ENCODE measurements around the gene TMOD2.

TMOD2 gene

DNA sequence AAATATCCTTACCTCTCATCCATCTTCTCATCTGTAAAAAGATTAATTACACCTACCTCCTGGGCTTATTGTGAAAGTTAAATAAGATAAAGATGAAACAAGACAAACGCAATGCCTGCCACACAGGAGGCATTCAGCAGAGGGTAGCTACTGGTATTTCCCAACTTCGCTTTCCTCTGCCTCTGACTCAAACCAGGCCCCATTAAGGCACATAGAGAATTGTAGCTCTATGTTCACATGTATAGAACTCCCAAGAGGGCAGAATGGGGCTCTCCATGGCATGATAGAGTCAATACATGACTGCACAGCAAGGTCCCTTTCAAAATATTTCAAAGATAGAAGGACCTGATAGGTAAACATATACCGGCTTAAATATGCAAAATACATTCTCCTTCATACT is 15.3 kb upstream of the TMOD2 start:
- no peak for DNase-seq (ENCODE audit: low read depth, low spot score)
- H3K4me1 ChIP-seq (ENCODE audit: control insufficient read depth, insufficient read depth, low read length): peaks cover 2% of the 10 kb centered on the region; the same call in 1 of the 2 replicates
- peaks cover 13% of the 10 kb centered on the region; the same call in 1 of the 2 replicates for H3K27me3 ChIP-seq (ENCODE audit: control insufficient read depth, insufficient read depth, low read length)
- H3K36me3 ChIP-seq (ENCODE audit: control insufficient read depth, insufficient read depth, low read length): no peaks in the 10 kb centered on the region
- no CpG with 5 or more reads among the region's 3 CpGs for WGBS (ENCODE audit: insufficient coverage, insufficient read length)
- no peaks in the 10 kb centered on the region for H3K9me3 ChIP-seq (ENCODE audit: control insufficient read depth, insufficient read depth, low read length)
- H3K27ac ChIP-seq (ENCODE audit: low read length): no peak overlapping the region
- no peak overlapping the region for H3K4me3 ChIP-seq (ENCODE audit: low read length)

DNA sequence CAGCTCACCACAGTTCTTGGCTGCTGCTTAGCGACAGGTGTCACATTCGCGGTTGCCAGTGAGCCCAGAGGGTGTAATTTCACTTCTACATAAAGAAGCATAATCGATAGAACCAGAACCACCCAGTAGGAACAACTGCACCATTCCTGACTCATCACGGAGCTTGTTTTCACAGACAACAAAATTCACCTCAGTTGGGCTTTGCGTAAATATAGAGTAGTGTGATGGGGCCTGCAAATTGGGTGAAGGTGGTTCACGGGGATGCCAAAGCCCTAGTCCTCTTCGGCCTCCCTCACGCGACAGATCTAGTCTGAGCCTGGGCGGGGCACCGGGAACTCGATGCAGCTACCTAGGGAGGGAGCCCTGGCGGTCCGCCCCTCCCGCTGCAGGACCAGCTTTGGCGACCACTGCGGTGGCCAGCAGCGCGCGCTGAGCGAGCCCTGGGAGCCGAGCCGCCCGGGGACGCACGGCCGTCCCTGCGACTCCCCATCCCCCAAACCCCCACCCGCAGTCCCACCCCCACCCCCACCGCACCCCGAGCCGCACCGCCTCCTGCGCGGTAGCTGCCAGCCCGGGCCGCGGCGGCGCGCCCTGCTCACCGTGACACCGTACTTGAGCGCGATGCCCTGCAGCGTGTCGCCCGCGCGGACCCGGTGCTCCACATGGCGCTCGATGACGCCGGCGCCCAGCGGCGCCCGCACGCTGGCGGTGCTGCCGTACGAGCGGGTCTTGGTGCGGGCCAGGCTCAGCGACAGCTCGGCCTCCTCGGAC is 14.5 kb upstream of the TMOD2 start:
- Histone ChIP-seq H3K4me3 (ENCODE audit: low read length) (peak overlapping the region; percentile 71), H3K27me3 (ENCODE audit: control insufficient read depth, insufficient read depth, low read length) (peaks cover 13% of the 10 kb centered on the region; the same call in 1 of the 2 replicates), H3K36me3 (ENCODE audit: control insufficient read depth, insufficient read depth, low read length) (no peaks in the 10 kb centered on the region), H3K9me3 (ENCODE audit: control insufficient read depth, insufficient read depth, low read length) (no peaks in the 10 kb centered on the region), H3K27ac (ENCODE audit: low read length) (no peak overlapping the region), H3K4me1 (ENCODE audit: control insufficient read depth, insufficient read depth, low read length) (peaks cover 2% of the 10 kb centered on the region; the same call in 1 of the 2 replicates)
- no CpG with 5 or more reads among the region's 69 CpGs for WGBS (ENCODE audit: insufficient coverage, insufficient read length)
- no peak for DNase-seq (ENCODE audit: low read depth, low spot score)

DNA sequence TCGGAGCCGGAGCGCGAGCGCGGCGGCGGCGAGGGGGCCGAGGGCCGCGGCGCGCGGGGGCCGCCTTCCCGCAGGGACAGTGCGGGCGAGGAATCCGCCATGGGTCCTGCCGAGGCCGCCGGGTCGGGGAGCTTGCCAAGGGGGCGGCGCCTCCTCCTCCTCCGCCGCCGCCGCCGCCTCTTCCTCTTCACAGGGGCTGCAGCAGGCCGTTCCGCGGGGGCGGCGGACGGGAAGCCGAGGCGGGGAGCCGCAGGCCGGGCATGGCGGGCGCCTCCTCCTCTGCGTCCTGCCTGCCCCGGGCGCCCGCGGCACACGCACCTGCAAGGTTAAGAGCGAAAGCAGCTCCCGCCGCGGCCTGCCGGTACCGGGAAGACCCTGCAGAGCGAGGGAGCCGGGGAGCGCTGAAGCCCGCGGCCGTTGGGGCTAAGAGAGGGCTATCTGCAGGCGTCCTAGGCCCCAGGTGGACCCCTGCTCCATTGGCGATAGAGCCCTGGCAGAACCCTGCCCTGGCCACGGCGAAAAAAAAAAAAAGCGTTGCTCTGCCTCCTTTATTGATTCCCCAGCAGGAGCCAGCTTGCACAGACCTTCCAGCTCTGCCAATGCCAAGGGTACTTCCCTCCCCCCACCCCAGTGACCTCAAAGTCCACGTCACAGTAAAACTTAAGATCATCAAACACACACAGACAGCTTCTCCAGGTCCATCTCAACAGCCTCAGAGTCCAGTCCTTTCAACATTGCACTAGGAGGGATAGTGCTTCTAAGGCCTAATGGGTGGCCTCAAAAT is 13.7 kb upstream of the TMOD2 start, which contains the start of gene LYSMD2:
LYSMD2 (minus strand) TSS at position 134 of the 784 bp plus-strand sequence; CDS start at position 101, 33 bp downstream.
- Histone ChIP-seq H3K27ac (ENCODE audit: low read length) (no peak within 1 kb of the TSS), H3K36me3 (ENCODE audit: control insufficient read depth, insufficient read depth, low read length) (no peaks in the 10 kb centered on the region), H3K27me3 (ENCODE audit: control insufficient read depth, insufficient read depth, low read length) (peaks cover 13% of the 10 kb centered on the region; the same call in 1 of the 2 replicates), H3K9me3 (ENCODE audit: control insufficient read depth, insufficient read depth, low read length) (no peaks in the 10 kb centered on the region), H3K4me1 (ENCODE audit: control insufficient read depth, insufficient read depth, low read length) (peaks cover 2% of the 10 kb centered on the region; the same call in 1 of the 2 replicates), H3K4me3 (ENCODE audit: low read length) (peak within 1 kb of the TSS; percentile 71)
- no peak for DNase-seq (ENCODE audit: low read depth, low spot score)
- no CpG with 5 or more reads among the region's 67 CpGs for WGBS (ENCODE audit: insufficient coverage, insufficient read length)

DNA sequence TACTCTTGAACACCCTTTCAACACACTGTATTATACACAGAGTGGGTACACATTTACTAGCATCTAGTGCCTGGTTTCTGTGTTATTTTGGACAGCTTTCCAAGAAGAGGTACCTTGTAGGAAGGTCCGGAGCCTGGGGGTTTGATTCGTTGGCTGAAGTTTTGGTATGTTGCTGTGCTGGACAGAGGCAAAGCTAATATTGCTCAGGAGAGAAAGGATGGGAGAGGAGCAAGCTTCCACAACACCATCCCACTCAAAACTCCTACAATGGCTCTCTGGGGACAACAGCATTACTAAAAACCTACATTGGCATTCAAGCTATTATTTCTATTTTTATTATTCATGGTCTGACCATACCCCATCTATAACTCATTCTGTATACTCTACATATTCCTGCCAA is 12.8 kb upstream of the TMOD2 start:
- no peak for DNase-seq (ENCODE audit: low read depth, low spot score)
- H3K4me1 ChIP-seq (ENCODE audit: control insufficient read depth, insufficient read depth, low read length): peaks cover 2% of the 10 kb centered on the region; the same call in 1 of the 2 replicates
- peaks cover 13% of the 10 kb centered on the region; the same call in 1 of the 2 replicates for H3K27me3 ChIP-seq (ENCODE audit: control insufficient read depth, insufficient read depth, low read length)
- no peak overlapping the region for H3K27ac ChIP-seq (ENCODE audit: low read length)
- no CpG with 5 or more reads among the region's 2 CpGs for WGBS (ENCODE audit: insufficient coverage, insufficient read length)
- no peaks in the 10 kb centered on the region for H3K36me3 ChIP-seq (ENCODE audit: control insufficient read depth, insufficient read depth, low read length)
- H3K4me3 ChIP-seq (ENCODE audit: low read length): no peak overlapping the region
- H3K9me3 ChIP-seq (ENCODE audit: control insufficient read depth, insufficient read depth, low read length): no peaks in the 10 kb centered on the region

DNA sequence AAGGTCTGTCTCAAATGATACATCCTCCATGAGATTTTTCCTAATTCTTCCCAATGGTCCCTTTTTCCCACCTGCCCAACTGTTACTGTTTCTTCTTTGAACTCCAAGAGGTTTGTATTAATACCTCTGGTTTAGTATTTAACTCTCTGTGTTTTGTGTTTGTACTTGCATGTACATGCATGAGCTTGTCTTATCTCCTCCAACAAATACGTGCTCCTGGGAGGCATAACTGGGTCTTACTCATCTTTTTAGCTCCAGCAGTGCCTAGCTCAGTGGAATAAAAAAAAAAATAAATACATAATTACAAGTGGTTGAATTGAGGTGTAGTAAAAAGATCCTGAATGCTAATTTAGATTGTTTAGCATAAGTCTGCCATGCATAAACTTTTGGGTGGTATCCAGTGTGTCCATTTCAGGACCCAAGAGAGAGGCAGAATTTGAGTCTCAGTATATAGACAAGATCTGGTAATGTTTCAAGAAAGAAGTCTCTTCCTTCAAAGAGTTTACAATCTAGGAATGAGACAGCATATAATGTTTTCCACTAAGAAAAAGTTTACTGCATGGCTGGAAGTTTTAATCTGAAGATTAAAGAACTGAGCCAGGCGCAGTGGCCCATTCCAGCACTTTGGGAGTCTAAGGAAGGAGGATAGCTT is 12.2 kb upstream of the TMOD2 start:
- no peaks in the 10 kb centered on the region for H3K36me3 ChIP-seq (ENCODE audit: control insufficient read depth, insufficient read depth, low read length)
- peaks cover 13% of the 10 kb centered on the region; the same call in 1 of the 2 replicates for H3K27me3 ChIP-seq (ENCODE audit: control insufficient read depth, insufficient read depth, low read length)
- H3K9me3 ChIP-seq (ENCODE audit: control insufficient read depth, insufficient read depth, low read length): no peaks in the 10 kb centered on the region
- DNase-seq (ENCODE audit: low read depth, low spot score): no peak
- H3K4me1 ChIP-seq (ENCODE audit: control insufficient read depth, insufficient read depth, low read length): peaks cover 2% of the 10 kb centered on the region; the same call in 1 of the 2 replicates
- WGBS (ENCODE audit: insufficient coverage, insufficient read length): no CpG with 5 or more reads among the region's 2 CpGs
- no peak overlapping the region for H3K4me3 ChIP-seq (ENCODE audit: low read length)
- H3K27ac ChIP-seq (ENCODE audit: low read length): no peak overlapping the region

DNA sequence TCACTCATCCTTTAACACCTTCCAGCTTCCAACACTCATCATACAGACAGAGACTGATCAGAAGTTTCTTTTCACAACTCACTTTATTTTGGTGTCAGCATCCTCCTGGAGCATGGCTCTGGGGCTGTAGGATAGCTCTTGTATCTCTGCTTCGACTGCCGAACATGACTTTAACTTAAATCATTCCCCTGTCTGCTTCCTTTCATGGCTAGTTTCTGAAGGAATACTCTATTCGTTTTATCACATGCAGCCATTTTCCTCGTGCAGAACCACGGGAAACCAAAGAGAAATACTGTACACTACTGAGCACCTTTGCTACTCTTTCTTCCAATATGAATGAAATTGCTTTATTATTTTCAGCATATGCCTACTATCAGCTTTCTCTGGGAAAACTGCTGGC is 2.1 kb upstream of the TMOD2 start:
- Histone ChIP-seq H3K27ac (ENCODE audit: low read length) (no peak overlapping the region), H3K36me3 (ENCODE audit: control insufficient read depth, insufficient read depth, low read length) (no peaks in the 10 kb centered on the region), H3K27me3 (ENCODE audit: control insufficient read depth, insufficient read depth, low read length) (peaks cover 23% of the 10 kb centered on the region), H3K4me1 (ENCODE audit: control insufficient read depth, insufficient read depth, low read length) (peaks cover 1% of the 10 kb centered on the region; the same call in 1 of the 2 replicates), H3K4me3 (ENCODE audit: low read length) (no peak overlapping the region), H3K9me3 (ENCODE audit: control insufficient read depth, insufficient read depth, low read length) (no peaks in the 10 kb centered on the region)
- WGBS (ENCODE audit: insufficient coverage, insufficient read length): no CpG with 5 or more reads among the region's 5 CpGs
- no peak for DNase-seq (ENCODE audit: low read depth, low spot score)

DNA sequence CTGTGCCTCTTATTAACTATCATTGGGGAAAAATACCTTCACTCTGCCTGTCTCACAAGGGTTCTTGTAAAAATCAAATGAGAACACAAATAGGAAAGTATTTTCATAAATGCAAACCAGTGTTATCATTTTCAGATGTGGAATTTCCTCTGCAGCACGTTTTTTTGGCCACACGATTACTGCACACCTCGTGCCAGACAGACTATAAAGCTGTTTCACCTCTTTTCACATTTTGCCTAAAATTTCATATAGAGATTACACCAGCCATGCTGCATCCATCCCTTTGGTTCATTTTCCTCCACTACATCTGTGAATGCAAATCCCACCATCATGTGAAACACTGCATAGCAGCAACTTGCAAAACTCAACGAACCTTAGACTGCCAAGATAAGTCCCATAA is 1.2 kb upstream of the TMOD2 start:
- Histone ChIP-seq H3K4me3 (ENCODE audit: low read length) (no peak overlapping the region), H3K27me3 (ENCODE audit: control insufficient read depth, insufficient read depth, low read length) (peaks cover 23% of the 10 kb centered on the region), H3K36me3 (ENCODE audit: control insufficient read depth, insufficient read depth, low read length) (no peaks in the 10 kb centered on the region), H3K4me1 (ENCODE audit: control insufficient read depth, insufficient read depth, low read length) (peaks cover 1% of the 10 kb centered on the region; the same call in 1 of the 2 replicates), H3K27ac (ENCODE audit: low read length) (no peak overlapping the region), H3K9me3 (ENCODE audit: control insufficient read depth, insufficient read depth, low read length) (no peaks in the 10 kb centered on the region)
- DNase-seq (ENCODE audit: low read depth, low spot score): no peak
- no CpG with 5 or more reads among the region's 4 CpGs for WGBS (ENCODE audit: insufficient coverage, insufficient read length)

DNA sequence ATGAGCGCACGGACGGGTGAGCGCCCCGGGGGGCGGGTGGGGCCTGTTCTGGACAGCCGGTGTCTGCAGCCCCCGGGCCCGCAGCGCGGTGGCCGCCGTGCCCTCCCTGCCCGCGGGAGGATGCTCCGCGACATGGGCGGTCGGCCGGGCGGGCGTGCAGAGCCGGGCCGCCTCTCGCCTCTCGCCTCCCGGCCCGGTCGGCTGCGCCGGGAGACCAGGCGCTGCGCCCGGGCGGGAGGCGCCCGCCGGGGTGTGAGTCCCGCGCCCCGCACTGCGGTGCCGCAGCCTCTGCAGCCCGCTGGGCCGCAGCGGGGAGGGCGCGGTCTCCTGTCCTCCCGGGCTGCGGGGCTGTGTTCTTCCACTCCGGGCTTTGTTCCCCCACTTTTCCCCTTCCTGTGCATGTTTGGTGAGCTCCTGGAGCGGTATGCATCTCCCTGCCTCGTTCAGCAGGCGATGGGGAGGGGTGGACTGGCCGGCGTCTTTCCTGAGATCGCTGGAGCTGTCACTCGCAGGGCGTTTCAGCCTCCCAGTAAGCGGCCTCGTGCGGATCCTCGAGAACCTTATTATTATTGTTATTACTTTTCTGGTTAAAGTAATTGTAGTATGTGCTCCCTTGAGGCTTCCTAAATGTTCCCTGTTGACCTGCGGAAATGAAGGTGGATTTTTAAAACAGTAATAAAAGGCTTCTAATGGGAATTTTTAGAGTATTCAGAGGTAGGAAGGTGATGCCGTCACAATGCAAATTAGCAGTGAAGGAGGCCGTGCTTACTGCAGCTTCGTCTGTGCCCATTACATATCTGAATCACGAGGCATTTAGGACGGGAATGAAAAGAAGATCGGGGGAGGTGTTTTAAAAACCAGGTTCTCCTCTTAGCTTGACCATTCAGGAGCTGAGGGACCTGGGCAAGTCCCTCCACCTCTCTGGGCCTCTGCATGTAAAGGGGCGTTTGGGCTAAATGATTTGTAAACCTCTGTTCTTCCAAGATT is 593 bp downstream of the TMOD2 start:
- WGBS (ENCODE audit: insufficient coverage, insufficient read length): no CpG with 5 or more reads among the region's 71 CpGs
- Histone ChIP-seq H3K27ac (ENCODE audit: low read length) (no peak overlapping the region), H3K27me3 (ENCODE audit: control insufficient read depth, insufficient read depth, low read length) (peaks cover 23% of the 10 kb centered on the region)

DNA sequence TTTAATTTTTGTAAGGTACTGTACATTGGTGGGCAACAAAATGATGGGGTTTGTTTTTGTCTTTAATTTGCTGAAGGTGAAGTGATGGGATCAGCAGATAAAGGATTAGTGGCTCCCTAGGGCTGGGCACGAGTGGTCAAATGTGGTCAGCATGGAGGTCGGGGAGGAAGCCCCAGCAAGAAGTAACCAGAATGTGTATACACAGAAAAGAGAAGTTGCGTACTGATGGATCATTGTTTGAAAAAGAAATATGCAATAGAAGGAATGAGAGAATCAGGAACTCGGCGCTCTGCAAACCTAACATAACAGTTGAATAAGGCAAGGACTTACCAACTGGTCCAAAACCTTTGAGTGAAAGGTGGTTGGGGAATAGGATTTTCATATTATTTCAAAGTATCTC is 1.5 kb downstream of the TMOD2 start:
- DNase-seq (ENCODE audit: low read depth, low spot score): no peak
- H3K36me3 ChIP-seq (ENCODE audit: control insufficient read depth, insufficient read depth, low read length): no peaks in the 10 kb centered on the region
- H3K4me3 ChIP-seq (ENCODE audit: low read length): no peak overlapping the region
- no CpG with 5 or more reads among the region's 5 CpGs for WGBS (ENCODE audit: insufficient coverage, insufficient read length)
- peaks cover 1% of the 10 kb centered on the region; the same call in 1 of the 2 replicates for H3K4me1 ChIP-seq (ENCODE audit: control insufficient read depth, insufficient read depth, low read length)
- H3K9me3 ChIP-seq (ENCODE audit: control insufficient read depth, insufficient read depth, low read length): no peaks in the 10 kb centered on the region
- no peak overlapping the region for H3K27ac ChIP-seq (ENCODE audit: low read length)
- peaks cover 23% of the 10 kb centered on the region for H3K27me3 ChIP-seq (ENCODE audit: control insufficient read depth, insufficient read depth, low read length)

More for the DNA sequence above, 593 bp downstream of the TMOD2 start:
- Histone ChIP-seq H3K9me3 (ENCODE audit: control insufficient read depth, insufficient read depth, low read length) (no peaks in the 10 kb centered on the region), H3K4me1 (ENCODE audit: control insufficient read depth, insufficient read depth, low read length) (peaks cover 1% of the 10 kb centered on the region; the same call in 1 of the 2 replicates), H3K36me3 (ENCODE audit: control insufficient read depth, insufficient read depth, low read length) (no peaks in the 10 kb centered on the region), H3K4me3 (ENCODE audit: low read length) (peak overlapping the region; percentile 72)
- DNase-seq (ENCODE audit: low read depth, low spot score): no peak
